A549 (cell line): ENCODE results near the gene HSPA4L. TPM values are rescaled to one million over a fixed set of nuclear protein-coding genes. Genes with fewer than 3 reads are reported as not detected.

Source experiments
- polyA plus RNA-seq, 4 experiments: library from polyadenylated mRNA; depleted of rRNA in 3 of 4; stranded (reverse); fragments of >200 nt; fragmentation: RNase III in 1 of 4; extraction: RNeasy Plus Mini Kit Qiagen cat#74134 plus additional on column Dnase treatment in 1 of 4; gene quantifications; 2 replicates in 3 of 4; 3 replicates in 1 of 4; pipeline ENCODE4 v1.2.3, GENCODE V29; 2011 to 2017

HSPA4L gene
- polyA plus RNA-seq, 2 of the 4 experiments (the other 2 are of a cell fraction): 10.9 to 12.1 TPM

Other genes with a start within 250 kb of the HSPA4L start
- gene INTU, start 149.4 kb upstream of the HSPA4L start, polyA plus RNA-seq (2011; rRNA removed): 4.7 TPM in 2 replicates
- 1.2 to 1.8 TPM (median 1.5 TPM) in 3 replicates for gene INTU, start 149.4 kb upstream of the HSPA4L start, polyA plus RNA-seq (2017; fragmentation: RNase III; extraction: RNeasy Plus Mini Kit Qiagen cat#74134 plus additional on column Dnase treatment)
- not detected in 2 replicates for gene SLC25A31, start 51.9 kb upstream of the HSPA4L start, polyA plus RNA-seq (2011; rRNA removed)
- not detected in 3 replicates for gene SLC25A31, start 51.9 kb upstream of the HSPA4L start, polyA plus RNA-seq (2017; fragmentation: RNase III; extraction: RNeasy Plus Mini Kit Qiagen cat#74134 plus additional on column Dnase treatment)
- 28.5 and 34.2 TPM in 2 replicates for gene PLK4, start 98.6 kb downstream of the HSPA4L start, polyA plus RNA-seq (2011; rRNA removed)
- gene PLK4, start 98.6 kb downstream of the HSPA4L start, polyA plus RNA-seq (2017; fragmentation: RNase III; extraction: RNeasy Plus Mini Kit Qiagen cat#74134 plus additional on column Dnase treatment): 15.6 to 18.4 TPM (median 17.8 TPM) in 3 replicates
- 16.4 and 22.3 TPM in 2 replicates for gene MFSD8, start 182.9 kb downstream of the HSPA4L start, polyA plus RNA-seq (2011; rRNA removed)
- gene MFSD8, start 182.9 kb downstream of the HSPA4L start, polyA plus RNA-seq (2017; fragmentation: RNase III; extraction: RNeasy Plus Mini Kit Qiagen cat#74134 plus additional on column Dnase treatment): 9.5 to 10.1 TPM (median 9.6 TPM) in 3 replicates
- 5.1 and 6.1 TPM in 2 replicates for gene ABHD18, start 183.1 kb downstream of the HSPA4L start, polyA plus RNA-seq (2011; rRNA removed)
- 3.8 to 4.6 TPM (median 4.5 TPM) in 3 replicates for gene ABHD18, start 183.1 kb downstream of the HSPA4L start, polyA plus RNA-seq (2017; fragmentation: RNase III; extraction: RNeasy Plus Mini Kit Qiagen cat#74134 plus additional on column Dnase treatment)